ENCODE measurements around the gene DCC. TPM values are rescaled to one million over a fixed set of nuclear protein-coding genes. Genes with fewer than 3 reads are reported as not detected.

Gene DCC
- total RNA-seq, 1 experiment from 2014 or later: not detected

DNA sequence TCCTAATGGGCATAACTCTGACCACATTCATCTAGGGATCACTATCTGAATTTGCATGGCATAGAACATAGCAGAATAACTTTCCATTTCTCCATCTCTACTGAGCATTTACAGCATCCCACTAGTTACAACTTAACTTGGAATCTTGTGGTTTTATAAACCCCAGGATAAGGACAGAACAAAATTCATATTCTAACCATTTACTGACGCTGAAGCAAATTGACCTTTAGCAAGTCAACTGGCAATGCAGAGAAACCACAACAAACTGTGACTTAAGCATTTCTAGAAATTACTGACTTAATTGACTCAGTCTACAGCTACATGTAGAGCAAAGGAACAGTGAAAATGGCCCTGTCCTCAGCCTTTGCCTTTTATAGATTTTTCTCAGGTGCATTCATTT, 61.2 kb downstream of the DCC start:
- Histone ChIP-seq H3K36me3 (ENCODE audit: low read depth) (no peaks in the 10 kb centered on the region), H3K79me2 (ENCODE audit: low read depth) (no peaks in the 10 kb centered on the region), H2AFZ (no peak overlapping the region), H3K9me2 (ENCODE audit: insufficient read depth) (no peaks in the 10 kb centered on the region), H3K9me3 (ENCODE audit: insufficient read depth, low read depth) (no peaks in the 10 kb centered on the region), H3K27me3 (ENCODE audit: insufficient read depth, low read depth) (0 out of 2 replicates have a peak, but pooled peaks cover 8% of the 10 kb centered on the region), H4K20me1 (ENCODE audit: insufficient read depth) (no peaks in the 10 kb centered on the region), H3F3A (ENCODE audit: insufficient read depth, low read depth) (no peaks in the 10 kb centered on the region), H3K4me2 (no peak overlapping the region), H3K27ac (no peak overlapping the region), H3K4me3 (no peak overlapping the region), H3K4me1 (replicated peaks; ENCODE audit: insufficient read depth) (no peaks in the 10 kb centered on the region)
- CTCF ChIA-PET: no interaction called here
- POLR2A ChIA-PET (ENCODE audit: unreplicated experiment): no interaction called here
- TF ChIP-seq, protein P1, sequence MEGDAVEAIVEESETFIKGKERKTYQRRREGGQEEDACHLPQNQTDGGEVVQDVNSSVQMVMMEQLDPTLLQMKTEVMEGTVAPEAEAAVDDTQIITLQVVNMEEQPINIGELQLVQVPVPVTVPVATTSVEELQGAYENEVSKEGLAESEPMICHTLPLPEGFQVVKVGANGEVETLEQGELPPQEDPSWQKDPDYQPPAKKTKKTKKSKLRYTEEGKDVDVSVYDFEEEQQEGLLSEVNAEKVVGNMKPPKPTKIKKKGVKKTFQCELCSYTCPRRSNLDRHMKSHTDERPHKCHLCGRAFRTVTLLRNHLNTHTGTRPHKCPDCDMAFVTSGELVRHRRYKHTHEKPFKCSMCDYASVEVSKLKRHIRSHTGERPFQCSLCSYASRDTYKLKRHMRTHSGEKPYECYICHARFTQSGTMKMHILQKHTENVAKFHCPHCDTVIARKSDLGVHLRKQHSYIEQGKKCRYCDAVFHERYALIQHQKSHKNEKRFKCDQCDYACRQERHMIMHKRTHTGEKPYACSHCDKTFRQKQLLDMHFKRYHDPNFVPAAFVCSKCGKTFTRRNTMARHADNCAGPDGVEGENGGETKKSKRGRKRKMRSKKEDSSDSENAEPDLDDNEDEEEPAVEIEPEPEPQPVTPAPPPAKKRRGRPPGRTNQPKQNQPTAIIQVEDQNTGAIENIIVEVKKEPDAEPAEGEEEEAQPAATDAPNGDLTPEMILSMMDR (conservative IDR thresholded peaks at IDR 0.05): no peak
- no peak for TF ChIP-seq EZH2 (IDR thresholded peaks at IDR 0.05; ENCODE audit: low read depth)
- BruUV-seq (replicated peaks): no TSS peak
- intact Hi-C loops (cut with micrococcal nuclease; ENCODE audit: unreplicated experiment): no loop called here
- DNase-seq: no peak

DNA sequence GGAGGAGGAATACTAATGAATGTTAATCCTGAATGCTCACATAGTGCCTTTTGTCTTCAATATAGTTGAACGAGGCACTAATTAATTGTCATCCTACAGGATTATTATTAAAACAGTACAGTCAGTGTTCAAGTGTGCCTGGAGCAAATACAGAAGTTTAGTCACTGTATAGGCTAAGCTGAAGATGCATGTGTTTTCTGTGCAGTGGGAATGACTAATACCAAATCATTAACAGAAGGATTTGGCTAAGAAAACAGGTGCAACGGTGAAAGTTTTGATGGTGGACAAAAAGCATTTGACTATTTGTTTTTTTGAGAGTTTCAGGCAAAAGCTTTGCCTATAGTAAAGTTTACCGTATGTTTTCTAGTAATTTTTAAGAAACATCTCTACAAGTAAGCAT, 62.8 kb downstream of the DCC start:
- H3K27me3 ChIP-seq (ENCODE audit: insufficient read depth, low read depth): 0 out of 2 replicates have a peak, but pooled peaks cover under 1% of the 10 kb centered on the region
- H3K27ac ChIP-seq: no peak overlapping the region
- TF ChIP-seq, protein P1 (conservative IDR thresholded peaks at IDR 0.05): no peak
- no peak for TF ChIP-seq EZH2 (IDR thresholded peaks at IDR 0.05; ENCODE audit: low read depth)
- no peak overlapping the region for H3K4me2 ChIP-seq
- no peaks in the 10 kb centered on the region for H3K4me1 ChIP-seq (replicated peaks; ENCODE audit: insufficient read depth)
- ChIA-PET POLR2A (ENCODE audit: unreplicated experiment) (no interaction called here), CTCF (no interaction called here)
- H3K79me2 ChIP-seq (ENCODE audit: low read depth): no peaks in the 10 kb centered on the region
- H3K4me3 ChIP-seq: no peak overlapping the region
- no TSS peak for BruUV-seq (replicated peaks)
- DNase-seq: no peak
- no peaks in the 10 kb centered on the region for H4K20me1 ChIP-seq (ENCODE audit: insufficient read depth)
- H3K9me2 ChIP-seq (ENCODE audit: insufficient read depth): no peaks in the 10 kb centered on the region
- H3F3A ChIP-seq (ENCODE audit: insufficient read depth, low read depth): no peaks in the 10 kb centered on the region
- H3K36me3 ChIP-seq (ENCODE audit: low read depth): no peaks in the 10 kb centered on the region
- H3K9me3 ChIP-seq (ENCODE audit: insufficient read depth, low read depth): no peaks in the 10 kb centered on the region
- H2AFZ ChIP-seq: no peak overlapping the region
- intact Hi-C loops (cut with micrococcal nuclease; ENCODE audit: unreplicated experiment): no loop called here

DNA sequence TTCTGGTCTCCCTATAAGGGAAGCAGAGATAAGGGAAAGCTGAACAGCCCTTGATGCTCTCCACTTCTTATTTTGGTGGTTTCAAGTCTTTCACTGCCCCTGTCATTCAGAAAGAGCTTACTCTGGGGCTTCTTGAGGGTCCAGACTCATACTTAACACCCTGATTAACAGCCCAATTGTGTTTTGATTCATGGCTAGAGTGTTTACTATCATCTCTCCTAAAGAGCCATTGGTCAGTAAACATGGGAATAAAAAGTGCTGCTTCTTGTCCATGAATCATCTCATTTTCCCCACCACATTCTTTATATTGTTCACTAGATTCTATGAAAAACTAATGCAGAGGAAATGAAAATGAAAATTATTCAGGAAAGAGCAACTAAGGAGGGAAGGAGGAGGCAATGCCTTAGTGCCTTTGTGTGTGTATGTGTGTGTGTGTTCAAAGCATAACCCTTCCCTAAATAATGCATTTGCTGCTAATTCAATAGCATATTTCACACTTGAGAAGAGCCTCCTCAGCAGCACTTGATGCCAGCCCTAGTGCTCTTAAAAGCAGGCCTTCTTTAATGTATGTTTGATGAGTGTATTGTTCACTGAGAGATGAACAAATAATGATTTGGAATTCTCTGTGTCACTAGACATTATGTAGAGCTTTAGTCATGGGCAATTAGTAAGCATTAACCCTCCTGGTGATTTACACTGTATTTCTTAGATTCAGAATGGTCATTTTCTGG, 63.5 kb downstream of the DCC start:
- H3K9me2 ChIP-seq (ENCODE audit: insufficient read depth): no peaks in the 10 kb centered on the region
- TF ChIP-seq, protein P1 (conservative IDR thresholded peaks at IDR 0.05): no peak
- no peak for TF ChIP-seq EZH2 (IDR thresholded peaks at IDR 0.05; ENCODE audit: low read depth)
- no peaks in the 10 kb centered on the region for H4K20me1 ChIP-seq (ENCODE audit: insufficient read depth)
- intact Hi-C loops (cut with micrococcal nuclease; ENCODE audit: unreplicated experiment): no loop called here
- H3F3A ChIP-seq (ENCODE audit: insufficient read depth, low read depth): no peaks in the 10 kb centered on the region
- no peak overlapping the region for H3K27ac ChIP-seq
- H3K36me3 ChIP-seq (ENCODE audit: low read depth): no peaks in the 10 kb centered on the region
- ChIA-PET POLR2A (ENCODE audit: unreplicated experiment) (no interaction called here), CTCF (no interaction called here)
- H3K4me1 ChIP-seq (replicated peaks; ENCODE audit: insufficient read depth): no peaks in the 10 kb centered on the region
- no peaks in the 10 kb centered on the region for H3K9me3 ChIP-seq (ENCODE audit: insufficient read depth, low read depth)
- no peaks in the 10 kb centered on the region for H3K27me3 ChIP-seq (ENCODE audit: insufficient read depth, low read depth)
- H3K4me2 ChIP-seq: no peak overlapping the region
- no peak overlapping the region for H2AFZ ChIP-seq
- BruUV-seq (replicated peaks): no TSS peak
- H3K79me2 ChIP-seq (ENCODE audit: low read depth): no peaks in the 10 kb centered on the region
- DNase-seq: no peak
- no peak overlapping the region for H3K4me3 ChIP-seq

Measured in PC-9 (cell line).